Keratinocyte (primary cell): Measurements from ENCODE around the gene UTP14C. TPM values are rescaled to one million over a fixed set of nuclear protein-coding genes. Genes with fewer than 3 reads are reported as not detected.
"Not testable (repeated sequence)": the region's sequence is repeated elsewhere in the genome, so short reads cannot be mapped to it uniquely, and the experiment has no call there.

Experiments
- DNase-seq: peaks from one replicate; pipeline ENCODE4 v3.0.0-alpha.2; 2011; ENCODE audit warnings: low read depth, missing footprints, low spot score
- FAIRE-seq: peaks from 2 replicates; lab custom pipeline; 2011; peaks lifted over from hg19 to GRCh38; lab: Jason Lieb, UNC
- H2AFZ ChIP-seq: 2 replicates; pipeline ENCODE4 v1.6.0; 2012; ENCODE audit warnings: low read length, control low read depth, inconsistent platforms; ENCODE audit not compliant: control insufficient read depth
- H3K27ac ChIP-seq: 2 replicates; pipeline ENCODE4 v1.5.1; 2011; ENCODE audit warnings: low read length; ENCODE audit not compliant: control insufficient read depth, insufficient read depth
- H3K27me3 ChIP-seq: 3 replicates; pipeline ENCODE4 v1.6.0; 2011; ENCODE audit warnings: low read length; ENCODE audit not compliant: control insufficient read depth, insufficient read depth; ENCODE audit errors: extremely low read depth
- H3K36me3 ChIP-seq, 2 experiments: 2 replicates in 1 of 2; 3 replicates in 1 of 2; pipeline ENCODE4 v1.5.1; 2011; ENCODE audit warnings: low read length in 2 of 2, mild to moderate bottlenecking in 1 of 2; ENCODE audit not compliant: control insufficient read depth in 2 of 2, insufficient read depth in 2 of 2; ENCODE audit errors: extremely low read depth in 1 of 2
- H3K4me1 ChIP-seq: 3 replicates; pipeline ENCODE4 v1.5.1; 2011; ENCODE audit warnings: low read length; ENCODE audit not compliant: control insufficient read depth, insufficient read depth; ENCODE audit errors: extremely low read depth
- H3K4me2 ChIP-seq: 3 replicates; pipeline ENCODE4 v1.6.0; 2011; ENCODE audit warnings: low read depth, low read length; ENCODE audit not compliant: control insufficient read depth, insufficient read depth; ENCODE audit errors: extremely low read depth
- H3K4me3 ChIP-seq, 3 experiments: fragments of 200-600 bp in 1 of 3; sonication (generic) in 1 of 3; 2 replicates in 2 of 3; 3 replicates in 1 of 3; pipeline ENCODE4 v1.5.1; 2011 to 2016; ENCODE audit warnings: low read length in 3 of 3, mild to moderate bottlenecking in 3 of 3, control low read depth in 2 of 3, inconsistent platforms in 1 of 3, low read depth in 1 of 3, mixed read lengths in 1 of 3, mixed run types in 1 of 3, moderate library complexity in 1 of 3; ENCODE audit not compliant: control insufficient read depth in 2 of 3, insufficient read depth in 2 of 3; ENCODE audit errors: extremely low read depth in 1 of 3
- H3K79me2 ChIP-seq: 2 replicates; pipeline ENCODE4 v1.6.0; 2012; ENCODE audit warnings: low read length; ENCODE audit not compliant: control insufficient read depth, insufficient read depth
- H3K9ac ChIP-seq: 3 replicates; pipeline ENCODE4 v1.6.0; 2011; ENCODE audit warnings: low read length; ENCODE audit not compliant: control insufficient read depth, insufficient read depth; ENCODE audit errors: extremely low read depth
- H3K9me1 ChIP-seq: 3 replicates; pipeline ENCODE4 v1.6.0; 2011; ENCODE audit warnings: low read length; ENCODE audit not compliant: control insufficient read depth, insufficient read depth; ENCODE audit errors: extremely low read depth
- H3K9me3 ChIP-seq: 2 replicates; pipeline ENCODE4 v1.5.1; 2012; ENCODE audit warnings: low read depth, low read length; ENCODE audit not compliant: control insufficient read depth
- H4K20me1 ChIP-seq: 3 replicates; pipeline ENCODE4 v1.6.0; 2011; ENCODE audit warnings: low read length; ENCODE audit not compliant: control insufficient read depth, insufficient read depth; ENCODE audit errors: extremely low read depth
- EZH2 ChIP-seq: IDR thresholded peaks from one replicate; pipeline ENCODE4 v1.6.1; 2012; ENCODE audit warnings: inconsistent platforms, mild to moderate bottlenecking, low read length, moderate library complexity
- dilution Hi-C: fragments of 300-500 bp; cut with MboI; formaldehyde crosslinking; loops from one replicate; pipeline ENCODE4 v1.7.0; 2020; ENCODE audit warnings: low sequenced_read_pairs; ENCODE audit not compliant: extremely low pct_ligation_motif_present
- polyA plus RNA-seq, 5 experiments: library from polyadenylated mRNA; depleted of rRNA in 3 of 5; stranded (reverse) in 3 of 5; stranded (forward) in 1 of 5; unstranded in 1 of 5; fragments of >200 nt; gene quantifications; 1 replicate in 1 of 5; 2 replicates in 3 of 5; 3 replicates in 1 of 5; pipeline versions ENCODE4 v1.2.1 to v1.2.3, GENCODE V29; 2011 to 2012; ENCODE audit warnings: missing spikeins in 2 of 5, low read depth in 1 of 5, low replicate concordance in 1 of 5
- TF ChIP-seq, protein P1 (sequence below), 3 experiments: IDR thresholded peaks in 1 of 3; conservative IDR thresholded peaks in 1 of 3; optimal IDR thresholded peaks in 1 of 3; 2 replicates in 2 of 3; 3 replicates in 1 of 3; pipeline versions ENCODE3 to v1.5.1; 2011; ENCODE audit warnings: low read length in 3 of 3, mild to moderate bottlenecking in 3 of 3, moderate library complexity in 2 of 3, control low read depth in 1 of 3, inconsistent platforms in 1 of 3; ENCODE audit not compliant: insufficient read depth in 2 of 3; ENCODE audit errors: extremely low read depth in 1 of 3

Gene UTP14C
- polyA plus RNA-seq, 1 donor (not counting 4 experiments of a cell fraction or from before 2014, with no cell fraction given), result 10.8 TPM

DNA sequence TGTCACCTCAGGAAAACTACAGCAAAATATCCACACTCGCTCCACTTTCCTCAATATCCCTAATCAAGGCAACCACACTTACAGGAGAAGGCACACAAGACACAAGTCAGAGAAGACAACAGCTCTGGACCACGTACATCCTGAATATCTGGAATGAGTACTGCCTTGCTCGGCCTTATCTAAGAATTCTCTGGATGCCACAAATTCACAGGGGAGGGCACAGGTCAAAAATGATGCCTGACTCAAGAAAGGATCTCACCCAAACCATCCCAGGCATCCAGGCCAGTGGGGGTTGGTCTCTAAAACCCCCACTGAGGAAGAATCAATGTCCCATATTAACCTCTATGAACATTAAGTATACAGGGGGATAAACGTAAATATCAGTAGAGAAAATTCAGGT is 43.1 kb upstream of the UTP14C start:
- TF ChIP-seq, protein P1, sequence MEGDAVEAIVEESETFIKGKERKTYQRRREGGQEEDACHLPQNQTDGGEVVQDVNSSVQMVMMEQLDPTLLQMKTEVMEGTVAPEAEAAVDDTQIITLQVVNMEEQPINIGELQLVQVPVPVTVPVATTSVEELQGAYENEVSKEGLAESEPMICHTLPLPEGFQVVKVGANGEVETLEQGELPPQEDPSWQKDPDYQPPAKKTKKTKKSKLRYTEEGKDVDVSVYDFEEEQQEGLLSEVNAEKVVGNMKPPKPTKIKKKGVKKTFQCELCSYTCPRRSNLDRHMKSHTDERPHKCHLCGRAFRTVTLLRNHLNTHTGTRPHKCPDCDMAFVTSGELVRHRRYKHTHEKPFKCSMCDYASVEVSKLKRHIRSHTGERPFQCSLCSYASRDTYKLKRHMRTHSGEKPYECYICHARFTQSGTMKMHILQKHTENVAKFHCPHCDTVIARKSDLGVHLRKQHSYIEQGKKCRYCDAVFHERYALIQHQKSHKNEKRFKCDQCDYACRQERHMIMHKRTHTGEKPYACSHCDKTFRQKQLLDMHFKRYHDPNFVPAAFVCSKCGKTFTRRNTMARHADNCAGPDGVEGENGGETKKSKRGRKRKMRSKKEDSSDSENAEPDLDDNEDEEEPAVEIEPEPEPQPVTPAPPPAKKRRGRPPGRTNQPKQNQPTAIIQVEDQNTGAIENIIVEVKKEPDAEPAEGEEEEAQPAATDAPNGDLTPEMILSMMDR (optimal IDR thresholded peaks at IDR 0.05 in 1 of 3, IDR thresholded peaks at IDR 0.05 in 1 of 3, conservative IDR thresholded peaks at IDR 0.05 in 1 of 3; ENCODE audit: extremely low read depth in 1 of 3, insufficient read depth in 2 of 3, low read length in 3 of 3), result no peak
- no peak for TF ChIP-seq EZH2
- Histone ChIP-seq H3K9me3 (no peaks in the 10 kb centered on the region), H3K27ac (no peak overlapping the region), H3K4me1 (no peaks in the 10 kb centered on the region), H3K9me1 (no peaks in the 10 kb centered on the region), H3K27me3 (no peaks in the 10 kb centered on the region), H3K4me3 (no peak overlapping the region), H3K9ac (no peak overlapping the region), H2AFZ (no peak overlapping the region), H4K20me1 (no peaks in the 10 kb centered on the region), H3K4me2 (no peak overlapping the region), H3K79me2 (no peaks in the 10 kb centered on the region), H3K36me3 (no peaks in the 10 kb centered on the region)
- FAIRE-seq (no peak), DNase-seq (no peak)
- dilution Hi-C loops, result no loop called here

DNA sequence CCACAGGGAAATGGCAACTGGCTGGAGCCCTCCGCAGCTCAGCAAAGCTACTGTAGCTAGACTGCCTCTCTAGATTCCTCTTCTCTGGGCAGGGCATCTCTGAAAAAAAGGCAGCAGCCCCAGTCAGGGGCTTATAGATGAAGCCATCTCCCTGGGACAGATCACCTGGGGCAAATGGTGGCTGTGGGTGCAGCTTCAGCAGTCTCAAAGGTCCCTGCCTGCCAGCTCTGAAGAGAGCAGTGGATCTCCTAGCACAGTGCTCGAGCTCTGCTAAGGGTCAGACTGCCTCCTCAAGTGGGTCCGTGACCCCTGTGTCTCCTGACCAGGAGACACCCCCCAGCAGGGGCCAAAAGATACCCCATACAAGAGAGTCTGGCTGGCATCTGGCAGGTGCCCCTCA is 41.2 kb upstream of the UTP14C start:
- H3K79me2 ChIP-seq, dilution Hi-C loops, H3K27ac ChIP-seq, H3K27me3 ChIP-seq, H3K9ac ChIP-seq, DNase-seq, H3K9me1 ChIP-seq, H3K4me1 ChIP-seq, FAIRE-seq, H3K4me3 ChIP-seq, H3K36me3 ChIP-seq, H3K4me2 ChIP-seq, H4K20me1 ChIP-seq, H3K9me3 ChIP-seq, H2AFZ ChIP-seq: not testable (repeated sequence)

DNA sequence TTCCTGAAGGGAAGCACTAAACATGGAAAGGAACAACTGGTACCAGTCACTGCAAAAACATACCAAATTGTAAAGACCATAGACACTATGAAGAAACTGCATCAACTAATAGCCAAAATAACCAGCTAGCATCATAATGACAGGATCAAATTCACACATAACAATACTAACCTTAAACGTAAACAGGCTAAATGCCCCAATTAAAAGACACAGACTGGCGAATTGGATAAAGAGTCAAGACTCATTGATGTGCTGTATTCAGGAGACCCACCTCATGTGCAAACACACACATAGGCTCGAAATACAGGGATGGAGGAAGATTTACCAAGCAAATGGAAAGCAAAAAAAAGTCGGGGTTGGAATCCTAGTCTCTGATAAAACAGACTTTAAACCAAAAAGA is 39.6 kb upstream of the UTP14C start:
- H4K20me1 ChIP-seq, H3K9ac ChIP-seq, H3K9me1 ChIP-seq, FAIRE-seq, H3K4me3 ChIP-seq, H3K27me3 ChIP-seq, H3K4me1 ChIP-seq, H3K9me3 ChIP-seq, H3K27ac ChIP-seq, H2AFZ ChIP-seq, dilution Hi-C loops, DNase-seq, H3K79me2 ChIP-seq, H3K4me2 ChIP-seq, H3K36me3 ChIP-seq: not testable (repeated sequence)
